Activated CD4-positive, alpha-beta memory T cell treated with anti-CD3 and anti-CD28 coated beads, Interleukin-2, amount 10 ng/mL, durations not matched to agents 7 days and 5 days (primary cell): Measurements from ENCODE around the gene LIMCH1. TPM values are rescaled to one million over a fixed set of nuclear protein-coding genes. Genes with fewer than 3 reads are reported as not detected.
"Not testable (repeated sequence)": the region's sequence is repeated elsewhere in the genome, so short reads cannot be mapped to it uniquely, and the experiment has no call there.

Source experiments
- CTCF ChIA-PET: fragments of 350-600 bp; sonication (Branson Sonifier 250); formaldehyde crosslinking; loops from one replicate; lab custom pipeline; 2021; ENCODE audit warnings: antibody characterized with exemption, inconsistent platforms; lab: Charles Lee
- POLR2A ChIA-PET: fragments of 350-600 bp; sonication (Branson Sonifier 250); formaldehyde crosslinking; loops from one replicate; lab custom pipeline; 2021; ENCODE audit warnings: antibody characterized with exemption; lab: Charles Lee
- DNase-seq: peaks from one replicate; pipeline ENCODE4 v3.0.0-alpha.2; 2020
- H3K27ac Mint-ChIP-seq: one replicate; pipeline ENCODE4 v1.8.0; 2021; ENCODE audit warnings: mild to moderate bottlenecking, mixed read lengths
- H3K27me3 Mint-ChIP-seq: one replicate; pipeline ENCODE4 v1.8.0; 2021; ENCODE audit warnings: mixed read lengths
- H3K36me3 Mint-ChIP-seq: one replicate; pipeline ENCODE4 v1.8.0; 2021; ENCODE audit warnings: low read depth, mixed read lengths
- H3K4me1 Mint-ChIP-seq: one replicate; pipeline ENCODE4 v1.8.0; 2021; ENCODE audit warnings: mixed read lengths
- H3K4me3 Mint-ChIP-seq: one replicate; pipeline ENCODE4 v1.8.0; 2021; ENCODE audit warnings: mild to moderate bottlenecking, mixed read lengths
- H3K9me3 Mint-ChIP-seq: one replicate; pipeline ENCODE4 v1.8.0; 2021; ENCODE audit warnings: mixed read lengths
- total RNA-seq, 2 experiments: library from RNA; stranded (reverse); gene quantifications; one replicate each; pipeline ENCODE4 v1.2.3, GENCODE V29; 2021

LIMCH1 gene
- total RNA-seq, 2 experiments from 2014 or later, result not detected

DNA sequence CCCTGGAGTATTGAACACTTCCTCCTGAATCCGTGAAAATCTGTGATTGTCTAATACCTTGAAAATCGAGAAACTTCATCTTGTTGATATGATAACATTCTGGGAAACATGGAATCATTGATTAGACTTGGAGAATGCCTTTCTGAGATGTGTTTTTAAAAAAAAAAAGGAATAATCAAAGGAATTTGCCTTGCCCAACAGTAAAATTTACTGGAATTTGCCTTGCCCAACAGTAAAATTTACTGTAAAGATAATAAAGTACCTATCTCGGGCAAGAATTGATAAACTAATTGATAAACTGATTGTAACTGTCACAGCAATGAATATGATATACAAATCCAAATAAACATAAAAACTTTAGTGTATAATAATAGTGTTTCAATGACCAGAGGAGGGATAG lies 165.8 kb downstream of the LIMCH1 start:
- Mint-ChIP-seq H3K9me3 (no peaks in the 10 kb centered on the region), H3K36me3 (no peaks in the 10 kb centered on the region), H3K4me1 (no peaks in the 10 kb centered on the region), H3K4me3 (no peak overlapping the region), H3K27ac (no peak overlapping the region), H3K27me3 (peaks cover 8% of the 10 kb centered on the region)
- DNase-seq, result no peak
- ChIA-PET CTCF (no interaction called here), POLR2A (no interaction called here)

DNA sequence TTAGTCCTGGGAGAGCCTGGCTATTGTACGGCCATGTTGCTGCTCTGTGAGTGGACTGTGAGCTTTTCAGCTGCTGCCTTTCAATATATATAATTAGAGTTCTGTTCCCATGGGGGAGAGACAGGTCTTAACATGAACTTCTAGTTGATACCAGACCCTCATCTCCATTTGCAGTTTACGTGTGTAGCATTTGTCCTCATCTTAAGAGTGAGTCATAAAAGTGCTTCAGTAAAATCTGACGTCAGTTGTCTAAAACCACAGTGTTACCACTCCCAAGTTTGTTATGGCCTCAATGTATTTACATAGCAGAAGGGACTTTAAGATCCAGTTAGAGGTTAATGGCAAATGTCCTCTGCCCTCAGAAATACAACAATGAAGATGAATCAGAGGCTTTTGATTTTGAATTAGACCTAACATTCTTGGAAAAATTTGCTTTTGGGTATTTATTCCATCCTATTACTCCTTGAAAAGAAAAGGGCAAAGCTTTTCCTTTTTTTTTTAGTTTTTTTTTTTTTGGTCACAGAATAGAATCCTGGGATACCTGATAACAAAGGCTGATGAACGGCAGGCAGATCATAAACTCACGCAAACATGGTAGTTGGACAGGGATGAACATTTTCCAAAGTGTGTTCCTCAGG lies 172.0 kb downstream of the LIMCH1 start:
- ChIA-PET POLR2A (no interaction called here), CTCF (no interaction called here)
- Mint-ChIP-seq H3K36me3 (no peaks in the 10 kb centered on the region), H3K4me1 (no peaks in the 10 kb centered on the region), H3K27me3 (peaks cover 1% of the 10 kb centered on the region), H3K4me3 (no peak overlapping the region), H3K9me3 (peaks cover 5% of the 10 kb centered on the region), H3K27ac (no peak overlapping the region)
- DNase-seq, result no peak

DNA sequence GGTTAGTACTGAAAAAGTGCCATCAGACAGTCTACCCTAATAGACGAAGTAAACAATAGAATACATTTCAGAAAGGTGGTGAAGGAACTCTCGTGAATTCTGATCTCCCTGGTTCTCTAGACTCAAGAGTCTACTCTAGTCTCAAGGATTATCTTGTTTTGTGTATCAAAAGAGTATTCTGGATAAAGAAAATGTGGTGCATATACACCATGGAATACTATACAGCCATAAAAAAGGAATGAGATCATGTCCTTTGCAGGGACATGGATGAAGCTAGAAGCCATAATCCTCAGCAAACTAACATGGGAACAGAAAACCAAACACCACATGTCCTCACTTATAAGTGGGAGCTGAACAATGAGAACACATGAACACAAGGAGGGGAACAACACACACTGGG lies 173.7 kb downstream of the LIMCH1 start:
- H3K4me3 Mint-ChIP-seq, CTCF ChIA-PET, DNase-seq, H3K27me3 Mint-ChIP-seq, H3K4me1 Mint-ChIP-seq, H3K9me3 Mint-ChIP-seq, H3K27ac Mint-ChIP-seq, POLR2A ChIA-PET, H3K36me3 Mint-ChIP-seq: not testable (repeated sequence)

DNA sequence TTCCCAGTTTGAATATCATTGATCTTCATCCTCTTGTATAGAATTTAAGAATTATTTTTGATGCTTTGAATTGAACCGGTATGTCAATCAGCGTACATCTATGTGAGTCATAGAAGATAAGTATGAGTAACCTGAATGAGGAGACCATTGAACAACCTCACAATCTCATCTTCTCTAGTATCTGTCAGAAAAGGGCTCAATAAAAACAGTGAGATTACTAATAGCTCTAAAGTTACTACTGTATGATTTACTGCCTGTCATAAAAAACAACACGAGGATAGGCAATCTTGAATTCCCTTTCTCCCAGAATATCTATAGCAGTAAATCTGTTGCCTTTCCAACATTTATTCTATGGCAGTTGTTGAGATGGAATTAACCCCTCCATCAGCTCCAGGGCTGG lies 174.5 kb downstream of the LIMCH1 start:
- Mint-ChIP-seq H3K27me3 (no peaks in the 10 kb centered on the region), H3K9me3 (peaks cover 5% of the 10 kb centered on the region), H3K4me1 (no peaks in the 10 kb centered on the region), H3K27ac (no peak overlapping the region), H3K4me3 (no peak overlapping the region), H3K36me3 (no peaks in the 10 kb centered on the region)
- ChIA-PET POLR2A (no interaction called here), CTCF (no interaction called here)
- no peak for DNase-seq

DNA sequence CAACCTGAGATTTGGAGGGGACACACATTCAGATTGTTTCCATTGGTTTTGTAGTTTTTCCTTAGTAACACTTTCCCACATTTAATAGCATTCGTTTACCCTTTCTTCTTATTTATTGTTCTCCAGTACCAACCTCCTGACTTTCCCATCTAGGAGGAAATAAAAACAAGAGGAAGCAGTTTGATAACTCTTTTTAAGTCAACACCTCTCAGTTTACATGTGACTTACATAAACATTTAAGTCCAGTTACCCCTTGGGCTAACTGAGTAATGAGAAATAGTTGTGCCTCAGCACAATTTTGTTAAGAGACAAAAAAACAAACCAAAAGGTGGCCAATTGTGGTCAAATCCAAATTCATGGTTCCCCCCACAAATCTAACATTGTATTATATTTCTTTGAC lies 175.8 kb downstream of the LIMCH1 start:
- H3K9me3 Mint-ChIP-seq, result peaks cover 5% of the 10 kb centered on the region
- POLR2A ChIA-PET, result no interaction called here
- no peaks in the 10 kb centered on the region for H3K36me3 Mint-ChIP-seq
- H3K27ac Mint-ChIP-seq, result no peak overlapping the region
- no peak for DNase-seq
- H3K4me3 Mint-ChIP-seq, result no peak overlapping the region
- no peaks in the 10 kb centered on the region for H3K27me3 Mint-ChIP-seq
- H3K4me1 Mint-ChIP-seq, result no peaks in the 10 kb centered on the region
- CTCF ChIA-PET, result no interaction called here

DNA sequence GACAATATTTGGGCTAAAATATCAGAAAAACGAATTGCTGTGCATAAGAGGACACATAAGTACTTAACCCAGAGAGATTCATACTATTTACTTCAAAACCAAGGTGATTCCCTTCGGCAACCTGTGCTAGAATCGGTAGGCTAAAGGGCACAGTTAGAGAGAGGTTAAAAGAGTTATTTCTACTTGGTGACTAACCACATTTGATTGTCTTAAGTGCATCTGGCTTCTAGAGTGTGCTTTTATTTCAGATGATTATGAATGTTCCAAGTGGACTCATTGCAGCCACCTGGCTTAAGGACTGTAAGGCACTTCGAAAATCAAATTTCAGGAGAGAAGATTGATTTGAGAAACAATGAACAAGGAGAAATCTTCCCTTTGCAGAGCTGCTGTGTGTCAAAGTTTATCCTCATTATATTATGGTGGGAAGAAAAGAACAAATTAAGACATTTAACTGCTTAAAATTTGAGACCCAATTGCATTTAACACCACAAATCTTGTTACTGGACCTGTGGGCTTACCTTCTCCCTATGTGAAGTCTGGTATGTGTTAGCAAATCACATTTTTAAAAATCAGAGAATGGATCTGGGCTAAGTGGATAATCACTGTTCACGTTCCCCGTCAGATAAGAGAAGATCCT lies 176.5 kb downstream of the LIMCH1 start:
- no peaks in the 10 kb centered on the region for H3K36me3 Mint-ChIP-seq
- no peak overlapping the region for H3K27ac Mint-ChIP-seq
- DNase-seq, result no peak
- ChIA-PET POLR2A (no interaction called here), CTCF (no interaction called here)
- H3K4me1 Mint-ChIP-seq, result no peaks in the 10 kb centered on the region
- H3K27me3 Mint-ChIP-seq, result no peaks in the 10 kb centered on the region
- H3K4me3 Mint-ChIP-seq, result no peak overlapping the region
- peaks cover 5% of the 10 kb centered on the region for H3K9me3 Mint-ChIP-seq

DNA sequence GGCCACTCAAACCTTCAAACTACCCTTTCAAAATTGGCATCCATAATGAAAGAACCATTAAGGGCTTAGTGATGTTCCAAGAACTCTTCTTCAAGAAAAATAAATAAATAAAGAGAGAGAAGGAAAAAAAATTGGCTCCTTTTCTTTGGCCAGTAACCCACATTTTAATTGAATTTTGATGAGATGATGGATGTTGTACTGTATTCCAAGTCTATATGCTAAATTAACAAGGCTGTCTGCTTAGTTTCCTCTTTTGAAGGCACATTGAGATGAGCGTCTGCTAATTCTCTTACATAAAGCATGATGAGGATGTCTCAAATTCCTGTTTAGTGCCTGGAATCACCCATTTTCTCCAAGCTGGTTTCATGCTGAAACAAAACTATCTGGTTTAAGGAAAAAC lies 177.2 kb downstream of the LIMCH1 start:
- ChIA-PET POLR2A (no interaction called here), CTCF (no interaction called here)
- Mint-ChIP-seq H3K27ac (no peak overlapping the region), H3K4me1 (no peaks in the 10 kb centered on the region), H3K9me3 (peaks cover 5% of the 10 kb centered on the region), H3K36me3 (no peaks in the 10 kb centered on the region), H3K4me3 (no peak overlapping the region), H3K27me3 (no peaks in the 10 kb centered on the region)
- no peak for DNase-seq

DNA sequence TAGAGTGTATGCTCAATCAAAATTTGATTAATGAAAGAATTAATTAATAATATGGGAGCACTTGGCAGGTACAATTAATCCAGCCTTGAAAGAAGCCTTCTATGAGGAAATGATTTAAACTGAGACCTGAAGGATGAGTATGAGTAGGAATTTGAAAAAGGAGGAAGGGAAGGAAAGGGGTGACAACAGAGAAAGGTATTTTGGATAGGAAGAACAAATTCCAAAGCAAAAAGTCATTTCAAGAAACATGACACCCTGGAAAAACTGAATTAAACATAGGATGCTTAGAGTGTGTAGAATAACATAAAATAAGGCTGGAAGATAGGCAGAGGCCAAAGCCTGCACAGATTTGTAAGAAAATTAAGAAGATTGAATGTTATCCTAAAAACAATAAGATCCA lies 180.9 kb downstream of the LIMCH1 start:
- no peaks in the 10 kb centered on the region for H3K27me3 Mint-ChIP-seq
- POLR2A ChIA-PET, result no interaction called here
- CTCF ChIA-PET, result no interaction called here

DNA sequence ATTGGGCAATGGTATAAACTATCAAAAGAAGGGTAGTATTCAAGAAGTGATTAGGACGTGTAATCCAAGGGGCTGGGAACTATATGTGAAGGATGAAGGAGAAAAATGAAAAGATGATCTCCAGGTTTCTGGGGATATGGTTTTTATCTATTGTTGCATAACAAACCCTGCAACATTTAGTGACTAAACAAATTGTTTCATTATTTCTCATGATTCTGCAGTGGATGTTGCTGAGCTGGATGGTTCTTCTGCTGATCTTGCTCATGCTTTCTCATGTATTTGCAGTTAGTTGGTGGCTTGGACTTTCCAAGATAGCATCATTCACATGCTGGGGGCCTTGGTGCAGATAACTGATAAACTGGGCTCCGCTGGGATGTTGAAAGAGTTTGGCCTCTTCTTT lies 181.5 kb downstream of the LIMCH1 start:
- Mint-ChIP-seq H3K9me3 (no peaks in the 10 kb centered on the region), H3K4me1 (no peaks in the 10 kb centered on the region), H3K4me3 (no peak overlapping the region), H3K27me3 (no peaks in the 10 kb centered on the region), H3K36me3 (no peaks in the 10 kb centered on the region), H3K27ac (no peak overlapping the region)
- no peak for DNase-seq
- POLR2A ChIA-PET, result no interaction called here
- CTCF ChIA-PET, result no interaction called here

More for the DNA sequence above, 180.9 kb downstream of the LIMCH1 start:
- Mint-ChIP-seq H3K9me3 (no peaks in the 10 kb centered on the region), H3K4me1 (no peaks in the 10 kb centered on the region), H3K27ac (no peak overlapping the region), H3K36me3 (no peaks in the 10 kb centered on the region), H3K4me3 (no peak overlapping the region)
- no peak for DNase-seq

DNA sequence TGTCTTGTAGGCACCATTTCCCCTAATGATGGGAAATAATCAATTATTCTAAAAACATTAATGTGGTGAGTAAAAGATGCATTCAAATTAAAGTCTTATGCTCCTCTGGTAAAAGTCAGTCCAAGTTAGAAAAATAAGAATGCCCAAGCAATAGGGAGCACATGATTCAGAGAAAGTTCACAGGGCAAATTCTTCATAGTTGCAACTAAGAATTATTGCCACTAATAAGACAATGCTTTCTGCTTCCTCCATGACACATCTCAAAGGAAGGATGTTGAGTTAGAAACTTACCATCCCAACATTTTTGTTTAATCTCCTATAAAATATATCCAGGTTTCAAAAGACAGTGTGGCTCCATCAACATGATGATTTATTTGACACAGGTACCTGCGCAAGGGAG lies 184.2 kb downstream of the LIMCH1 start:
- Mint-ChIP-seq H3K4me3 (no peak overlapping the region), H3K27me3 (no peaks in the 10 kb centered on the region), H3K36me3 (no peaks in the 10 kb centered on the region), H3K27ac (no peak overlapping the region), H3K4me1 (no peaks in the 10 kb centered on the region), H3K9me3 (peaks cover 5% of the 10 kb centered on the region)
- POLR2A ChIA-PET, result no interaction called here
- CTCF ChIA-PET, result no interaction called here
- DNase-seq, result no peak

DNA sequence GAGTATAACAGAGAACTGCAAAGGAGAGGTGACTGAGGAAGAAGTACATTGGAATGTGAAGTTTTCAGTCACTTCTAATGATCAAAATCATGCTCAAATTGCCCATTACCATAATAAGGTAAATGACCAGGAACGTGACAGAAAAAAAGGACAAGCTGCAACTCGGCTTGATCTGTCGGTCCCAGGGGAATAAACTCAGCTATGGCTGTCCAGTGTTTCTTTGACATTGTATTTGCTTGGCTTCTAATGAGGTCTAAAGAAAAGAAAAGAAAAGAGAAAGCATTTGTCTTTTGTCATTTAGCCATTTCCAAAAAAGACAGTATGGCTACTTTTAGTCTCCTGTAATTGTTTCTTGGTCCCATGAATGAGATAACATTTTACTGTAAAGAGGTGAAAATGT lies 185.3 kb downstream of the LIMCH1 start:
- no peak overlapping the region for H3K27ac Mint-ChIP-seq
- H3K4me1 Mint-ChIP-seq, result no peaks in the 10 kb centered on the region
- H3K36me3 Mint-ChIP-seq, result no peaks in the 10 kb centered on the region
- ChIA-PET CTCF (no interaction called here), POLR2A (no interaction called here)
- H3K4me3 Mint-ChIP-seq, result no peak overlapping the region
- peaks cover 5% of the 10 kb centered on the region for H3K9me3 Mint-ChIP-seq
- H3K27me3 Mint-ChIP-seq, result no peaks in the 10 kb centered on the region
- DNase-seq, result no peak

DNA sequence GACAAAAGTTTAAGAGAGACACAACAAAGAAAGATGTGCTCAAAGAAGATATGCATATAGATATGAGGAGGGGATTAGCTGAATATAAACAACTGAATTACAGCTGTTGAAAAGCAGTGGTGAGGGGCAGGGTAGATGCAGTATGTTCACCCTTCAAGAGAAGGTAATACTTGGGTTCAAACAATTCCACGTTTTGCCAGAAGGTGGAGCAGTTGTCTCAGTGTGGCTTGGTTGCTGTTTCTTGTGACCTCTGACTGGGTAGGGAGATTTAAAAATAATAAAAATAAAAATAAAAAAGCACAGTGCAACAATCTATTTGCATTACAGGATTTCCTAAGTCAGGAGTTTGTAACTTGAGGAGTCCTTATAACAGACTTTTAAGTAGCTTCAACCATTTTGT lies 187.3 kb downstream of the LIMCH1 start:
- ChIA-PET CTCF (interaction anchor here (0.5 to 1.3 kb wide), 2 partner anchors 26 to 28 kb away, joined by 3 read pairs; no protein-coding TSS in a partner anchor), POLR2A (no interaction called here)
- H3K4me3 Mint-ChIP-seq, result no peak overlapping the region
- H3K27me3 Mint-ChIP-seq, result peaks cover 4% of the 10 kb centered on the region
- H3K4me1 Mint-ChIP-seq, result no peaks in the 10 kb centered on the region
- no peaks in the 10 kb centered on the region for H3K36me3 Mint-ChIP-seq
- H3K27ac Mint-ChIP-seq, result no peak overlapping the region
- H3K9me3 Mint-ChIP-seq, result peaks cover 5% of the 10 kb centered on the region
- DNase-seq, result no peak

DNA sequence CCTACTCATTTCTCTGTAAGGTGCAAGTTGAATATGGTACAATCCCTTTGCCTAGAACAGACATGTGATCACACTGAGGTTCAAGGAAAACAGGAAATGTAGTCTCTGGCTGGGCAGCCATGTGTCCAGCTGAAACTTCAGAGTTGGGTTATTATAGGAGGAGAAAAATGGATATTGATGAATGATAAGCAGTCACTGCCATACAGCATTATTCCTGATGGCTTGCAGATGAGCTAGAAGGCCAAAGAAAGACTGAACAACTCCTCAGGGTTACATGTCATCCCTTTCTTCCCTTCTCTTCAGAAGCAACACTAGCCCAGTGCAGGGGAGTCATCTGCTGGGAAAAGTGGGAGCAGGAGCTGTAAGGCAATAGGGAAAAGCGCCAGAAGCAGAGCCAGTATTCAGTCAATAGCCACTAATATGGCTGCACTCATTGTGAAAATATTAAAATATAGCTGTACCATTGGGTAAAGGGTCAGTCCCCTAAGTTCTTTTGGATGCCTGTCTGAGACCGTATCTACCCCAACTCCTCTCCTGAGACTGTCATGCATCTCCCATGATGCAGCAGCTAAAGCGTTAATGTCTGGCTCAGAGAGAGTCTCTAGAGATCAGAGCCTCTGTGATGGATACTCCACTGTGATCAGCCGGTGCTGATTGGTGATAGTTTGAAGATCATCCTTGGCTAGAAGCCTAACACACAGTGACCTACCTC lies 190.1 kb downstream of the LIMCH1 start:
- Mint-ChIP-seq H3K27me3 (peaks cover 11% of the 10 kb centered on the region), H3K9me3 (peaks cover 5% of the 10 kb centered on the region), H3K4me3 (no peak overlapping the region), H3K27ac (no peak overlapping the region), H3K4me1 (no peaks in the 10 kb centered on the region), H3K36me3 (no peaks in the 10 kb centered on the region)
- CTCF ChIA-PET, result interaction anchor here (0.6 kb wide), 1 partner anchor 193 kb away, joined by 3 read pairs; no protein-coding TSS in a partner anchor
- POLR2A ChIA-PET, result no interaction called here
- DNase-seq, result no peak

DNA sequence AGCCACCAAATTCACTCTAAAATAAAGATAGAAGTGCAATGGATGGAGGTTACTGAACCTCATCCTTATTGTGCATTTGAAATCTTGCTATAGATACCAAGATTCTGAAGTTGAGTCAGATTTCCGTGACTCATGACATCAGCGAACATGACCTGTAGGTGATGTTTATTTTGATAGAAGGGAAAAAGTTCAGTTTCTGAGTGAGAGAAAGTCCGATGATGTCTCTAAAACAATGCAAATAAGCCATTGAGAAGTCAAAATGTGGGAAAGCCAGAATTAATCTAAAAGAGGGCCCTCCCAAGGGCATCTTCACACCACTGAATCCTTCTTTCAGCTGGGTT lies 190.6 kb downstream of the LIMCH1 start:
- ChIA-PET CTCF (no interaction called here), POLR2A (no interaction called here)
- H3K4me1 Mint-ChIP-seq, result no peaks in the 10 kb centered on the region
- DNase-seq, result no peak
- H3K9me3 Mint-ChIP-seq, result peaks cover 5% of the 10 kb centered on the region
- H3K4me3 Mint-ChIP-seq, result no peak overlapping the region
- H3K27ac Mint-ChIP-seq, result no peak overlapping the region
- H3K27me3 Mint-ChIP-seq, result peaks cover 11% of the 10 kb centered on the region
- H3K36me3 Mint-ChIP-seq, result no peaks in the 10 kb centered on the region
